NCI-H82 treated with DMSO at 0.1 percent for 48 hours (cell line): Measurements from ENCODE around the gene PDE3B.
A peak's percentile ranks its signal among the peaks of the same experiment; 100 is the strongest.
"Not testable (repeated sequence)": the region's sequence is repeated elsewhere in the genome, so short reads cannot be mapped to it uniquely, and the experiment has no call there.

ENCODE experiments used
- DNase-seq: peaks from one replicate; lab custom pipeline; 2025; ENCODE audit not compliant: unreplicated experiment; lab: John Stamatoyannopoulos, UW

PDE3B gene

DNA sequence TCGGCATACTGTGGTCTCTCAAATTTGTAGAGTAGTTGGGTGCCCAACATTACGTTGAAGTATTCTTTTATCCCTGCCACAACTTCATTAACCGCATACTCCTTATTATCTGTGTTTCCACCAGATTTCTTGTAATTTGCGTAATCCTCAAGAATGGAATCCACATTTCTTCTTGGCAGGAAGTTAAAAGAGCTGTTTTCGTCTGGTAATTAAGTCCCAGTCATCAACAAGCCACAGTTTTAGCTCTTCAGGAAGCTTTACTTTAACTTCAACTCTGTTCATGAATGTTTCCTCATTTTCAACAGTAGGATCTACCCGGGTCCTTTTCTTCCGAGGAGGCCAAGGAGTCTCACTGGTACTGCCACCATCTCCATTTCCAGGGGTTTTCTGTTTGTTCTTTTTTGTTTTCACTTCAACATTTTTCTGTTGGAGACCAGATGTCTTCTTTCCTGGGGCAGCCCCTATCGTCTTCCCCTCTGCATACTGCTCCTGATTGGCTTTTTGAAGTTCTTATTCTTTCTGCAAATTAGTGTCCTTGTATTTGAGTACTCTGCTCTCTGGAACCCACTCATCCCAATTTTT, 30.3 kb downstream of the PDE3B start:
- DNase-seq, result no peak

DNA sequence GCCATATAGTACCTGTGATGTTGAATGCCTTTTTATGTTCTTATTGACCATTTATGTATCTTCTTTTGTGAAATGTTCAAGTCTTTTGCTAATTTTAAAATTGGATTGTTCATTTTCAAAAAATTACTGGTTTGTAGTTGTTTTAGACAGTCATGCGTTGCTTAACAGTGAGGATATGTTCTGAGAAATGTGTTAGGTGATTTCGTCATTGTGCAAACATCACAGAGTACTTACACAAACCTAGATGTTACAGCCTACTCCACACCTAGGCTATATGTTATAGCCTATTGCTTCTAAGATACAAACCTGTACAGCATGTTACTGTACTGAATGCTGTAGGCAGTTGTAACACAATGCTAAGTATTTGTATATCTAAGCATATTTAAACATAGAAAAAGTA, 32.5 kb downstream of the PDE3B start:
- no peak for DNase-seq

GRCh38 chr11:14677146-14677545, 33.5 kb downstream of the PDE3B start:
- DNase-seq, result no peak

- no peak for DNase-seq
Observed at GRCh38 chr11:14678350-14678749, 34.7 kb downstream of the PDE3B start.

GRCh38 chr11:14679662-14680061, 36.1 kb downstream of the PDE3B start:
- no peak for DNase-seq

- DNase-seq, result not testable (repeated sequence)
Observed at GRCh38 chr11:14684234-14684915, 40.8 kb downstream of the PDE3B start.

GRCh38 chr11:14687456-14687855, 43.9 kb downstream of the PDE3B start:
- DNase-seq, result peak; percentile 11

GRCh38 chr11:14687943-14688627, 44.5 kb downstream of the PDE3B start:
- DNase-seq, result no peak

GRCh38 chr11:14695656-14696055, 52.1 kb downstream of the PDE3B start:
- not testable (repeated sequence) for DNase-seq

DNA sequence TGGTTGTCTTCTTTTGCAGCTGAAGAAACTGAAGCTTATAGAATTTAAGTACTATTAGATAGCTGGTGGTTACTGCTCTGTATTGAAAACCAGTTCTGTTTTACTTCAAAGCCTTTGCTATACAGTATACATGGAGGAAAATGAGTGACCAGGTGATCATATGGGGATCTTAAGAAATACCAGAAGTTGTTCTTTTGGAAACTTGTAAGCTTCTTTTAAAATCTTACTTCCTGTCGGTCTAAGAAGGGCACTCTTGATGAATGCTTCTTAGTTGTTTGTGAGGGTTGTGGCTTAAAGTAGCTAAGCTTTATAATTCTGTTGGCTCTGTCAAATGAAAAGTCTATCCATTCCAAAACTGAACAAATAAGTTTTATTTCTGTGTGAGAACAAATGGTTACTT, 55.2 kb downstream of the PDE3B start:
- DNase-seq, result no peak

DNA sequence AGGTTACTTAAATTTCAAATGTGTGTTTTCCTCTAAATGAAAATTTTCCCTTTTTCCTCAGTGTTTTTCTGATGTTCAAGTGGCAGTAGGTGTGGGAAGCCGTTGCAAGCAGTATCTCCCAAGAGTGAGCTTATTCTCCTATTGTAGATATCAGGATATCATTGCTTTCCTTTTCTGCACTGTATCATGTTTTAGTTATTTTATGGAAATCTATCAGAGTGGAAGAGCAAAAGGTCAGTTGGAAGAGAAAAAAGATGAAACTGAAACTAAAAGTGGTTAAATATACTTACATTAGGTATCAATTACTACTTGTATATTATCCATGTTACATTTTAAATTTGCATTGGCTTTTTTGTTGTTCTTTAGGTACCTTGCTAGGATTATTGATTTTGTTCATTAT, 57.0 kb downstream of the PDE3B start:
- DNase-seq, result no peak

GRCh38 chr11:14702760-14703159, 59.2 kb downstream of the PDE3B start:
- no peak for DNase-seq

GRCh38 chr11:14703731-14704130, 60.1 kb downstream of the PDE3B start:
- DNase-seq, result no peak

DNA sequence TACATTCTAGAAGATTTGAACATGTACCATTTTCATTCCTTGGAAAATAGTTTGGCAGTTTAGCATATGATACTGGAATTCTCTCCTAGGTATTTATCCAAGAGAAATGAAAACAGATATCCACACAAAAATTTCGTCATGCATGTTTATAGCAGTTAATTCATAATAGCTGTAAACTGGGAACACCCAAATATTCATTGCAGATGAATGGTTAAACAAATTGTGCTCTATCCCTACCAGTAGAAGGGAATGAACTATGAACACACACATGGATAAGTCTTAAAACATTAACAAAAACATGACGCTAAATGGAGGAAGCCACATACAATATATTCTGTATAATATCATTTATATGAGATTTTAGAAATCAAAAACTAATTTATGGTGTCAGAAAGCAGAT, 61.5 kb downstream of the PDE3B start:
- DNase-seq, result no peak

DNA sequence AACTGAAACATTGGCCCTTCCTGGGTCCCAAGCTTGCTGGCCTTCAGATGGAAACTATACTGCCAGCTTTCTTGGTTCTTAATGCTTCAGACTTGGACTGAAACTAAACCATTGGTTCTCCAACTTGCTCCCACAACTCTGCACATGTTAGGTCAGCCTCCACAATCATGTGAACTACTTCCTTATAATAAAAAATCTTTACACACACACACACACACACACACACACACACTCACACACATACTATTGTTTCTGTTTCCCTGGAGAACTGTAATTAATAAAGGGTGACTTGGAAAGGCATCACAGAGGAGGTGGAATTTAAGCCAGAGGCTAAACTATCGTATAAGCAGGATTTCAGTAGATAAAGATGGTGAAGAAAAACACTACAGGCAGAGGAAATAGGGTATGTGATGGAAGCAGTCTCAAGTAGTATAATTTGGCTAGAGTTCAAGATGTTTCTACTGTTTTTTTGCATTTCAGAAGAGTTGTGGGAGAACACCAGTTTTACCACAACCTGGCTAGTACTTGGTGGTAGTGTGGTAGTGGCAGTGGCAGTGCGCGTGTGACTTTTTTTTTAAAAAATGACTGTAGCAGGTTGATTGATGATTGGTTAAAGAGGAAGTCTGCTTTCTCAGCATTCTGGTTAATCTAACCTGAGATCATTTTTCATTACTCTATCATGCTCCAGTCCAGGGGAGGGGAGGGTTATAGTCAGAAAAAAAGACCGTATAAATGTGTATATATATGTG, 70.1 kb downstream of the PDE3B start:
- DNase-seq, result no peak

- DNase-seq, result not testable (repeated sequence)
Observed at GRCh38 chr11:14715669-14716068, 72.1 kb downstream of the PDE3B start.

- DNase-seq, result no peak
Observed at GRCh38 chr11:14722496-14722895, 78.9 kb downstream of the PDE3B start.

GRCh38 chr11:14725150-14725549, 81.5 kb downstream of the PDE3B start:
- no peak for DNase-seq

DNA sequence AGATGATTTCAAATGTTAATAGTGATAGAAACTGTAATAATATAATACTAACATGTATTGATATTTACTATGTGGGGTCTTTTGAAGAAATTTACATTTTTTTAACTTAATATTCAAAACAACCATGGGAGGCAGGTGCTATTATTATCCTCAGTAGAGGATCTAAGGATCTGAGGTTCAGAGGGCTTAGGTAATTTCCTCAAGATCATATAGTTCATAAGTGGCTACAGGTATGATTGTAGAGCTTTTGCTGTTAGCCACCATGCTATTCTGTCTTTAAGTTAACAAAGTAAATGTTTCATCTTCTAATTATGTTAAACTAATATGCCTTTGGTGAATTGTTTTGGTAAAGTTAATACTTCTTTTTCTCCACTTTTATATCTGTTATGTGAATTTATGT, 83.6 kb downstream of the PDE3B start:
- no peak for DNase-seq

DNA sequence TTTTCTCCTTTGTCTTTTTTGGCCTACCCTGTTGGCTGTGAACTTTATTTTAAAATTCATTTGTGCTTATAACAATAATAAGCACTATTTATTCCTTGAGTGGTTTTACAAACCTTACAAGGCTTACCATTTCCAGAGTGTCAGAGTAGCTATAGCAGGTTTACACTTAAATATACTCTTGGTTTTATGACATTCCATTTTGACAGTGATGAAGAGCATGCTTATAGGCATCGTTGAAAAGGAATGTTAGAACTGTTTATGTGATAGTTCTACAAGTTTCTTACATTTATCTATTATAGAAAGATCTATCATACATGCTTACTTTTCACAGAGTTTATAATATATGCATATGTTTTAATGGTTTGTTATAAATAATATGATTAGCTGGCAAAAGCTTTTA, 84.1 kb downstream of the PDE3B start:
- DNase-seq, result no peak

DNA sequence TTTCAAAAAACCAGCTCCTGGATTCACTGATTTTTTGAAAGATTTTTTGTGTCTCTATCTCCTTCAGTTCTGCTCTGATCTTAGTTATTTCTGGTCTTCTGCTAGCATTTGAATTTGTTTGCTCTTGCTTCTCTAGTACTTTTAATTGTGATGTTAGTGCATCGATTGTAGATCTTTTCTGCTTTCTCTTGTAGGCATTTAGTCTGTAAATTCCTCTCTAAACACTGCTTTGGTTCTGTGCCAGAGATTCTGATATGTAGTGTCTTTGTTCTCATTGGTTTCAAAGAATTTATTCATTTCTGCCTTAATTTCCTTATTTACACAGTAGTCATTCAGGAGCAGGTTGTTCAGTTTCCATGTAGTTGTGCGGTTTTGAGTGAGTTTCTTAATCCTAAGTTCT, 96.9 kb downstream of the PDE3B start:
- DNase-seq, result not testable (repeated sequence)

- no peak for DNase-seq
Observed at GRCh38 chr11:14741195-14741594, 97.6 kb downstream of the PDE3B start.
